ENCODE measurements around the gene ERP27.

The ERP27 gene

DNA sequence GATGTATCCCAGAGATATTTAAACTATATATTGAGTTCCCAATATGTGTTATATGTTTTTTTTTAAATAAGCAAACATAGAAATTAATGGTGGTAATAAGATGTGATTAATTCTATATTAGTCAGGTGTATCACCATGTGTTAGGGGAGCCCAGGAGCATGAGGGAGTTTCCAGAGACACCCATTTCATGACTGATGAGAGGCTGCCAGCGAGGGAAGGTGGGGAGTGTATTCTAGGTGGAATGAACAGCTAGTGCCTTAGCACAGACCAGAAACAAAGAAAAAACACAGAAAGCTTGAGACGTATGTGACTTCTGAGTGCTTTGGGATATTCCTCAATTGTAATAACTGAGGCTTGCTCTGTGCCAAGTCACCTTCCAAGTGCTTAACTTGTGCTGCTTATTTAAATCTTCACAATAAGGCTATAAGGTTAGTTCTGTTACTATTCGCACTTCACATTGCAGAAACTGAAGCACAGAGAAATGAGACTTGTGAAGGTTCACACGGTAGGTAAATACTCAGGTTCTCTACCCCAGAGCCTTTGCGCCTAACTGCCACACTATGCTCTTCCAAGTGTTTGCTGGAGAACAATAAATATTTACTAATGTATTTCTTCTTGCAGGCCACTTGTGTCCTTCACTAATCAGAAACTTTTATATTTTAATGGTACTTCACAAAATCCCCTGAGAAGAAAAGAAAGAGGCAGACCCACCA, 34.8 kb downstream of the ERP27 start:
- no peak overlapping the region for H3K4me3 ChIP-seq (ENCODE audit: low read depth, low read length)
- DNase-seq (ENCODE audit: low read depth): no peak

DNA sequence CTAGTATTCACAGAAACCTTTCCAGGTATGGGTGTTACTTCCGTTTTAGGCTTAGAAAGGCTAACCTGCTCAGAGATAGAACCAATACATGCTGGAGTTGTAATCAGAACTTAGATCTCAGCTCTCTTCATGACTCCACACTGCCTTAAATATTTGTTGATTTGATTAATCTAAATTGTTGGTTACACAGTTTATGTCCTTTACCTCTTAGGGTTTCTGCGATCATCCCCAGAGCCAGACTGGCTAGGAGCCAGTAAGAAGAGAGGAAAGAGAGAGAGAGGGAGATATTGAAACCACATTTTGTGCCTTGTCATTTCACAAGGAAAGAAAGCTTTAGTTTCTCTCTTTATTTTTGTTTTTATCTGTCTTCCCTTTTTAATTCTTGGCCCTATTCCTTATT, 35.9 kb downstream of the ERP27 start:
- TF ChIP-seq, protein P1, sequence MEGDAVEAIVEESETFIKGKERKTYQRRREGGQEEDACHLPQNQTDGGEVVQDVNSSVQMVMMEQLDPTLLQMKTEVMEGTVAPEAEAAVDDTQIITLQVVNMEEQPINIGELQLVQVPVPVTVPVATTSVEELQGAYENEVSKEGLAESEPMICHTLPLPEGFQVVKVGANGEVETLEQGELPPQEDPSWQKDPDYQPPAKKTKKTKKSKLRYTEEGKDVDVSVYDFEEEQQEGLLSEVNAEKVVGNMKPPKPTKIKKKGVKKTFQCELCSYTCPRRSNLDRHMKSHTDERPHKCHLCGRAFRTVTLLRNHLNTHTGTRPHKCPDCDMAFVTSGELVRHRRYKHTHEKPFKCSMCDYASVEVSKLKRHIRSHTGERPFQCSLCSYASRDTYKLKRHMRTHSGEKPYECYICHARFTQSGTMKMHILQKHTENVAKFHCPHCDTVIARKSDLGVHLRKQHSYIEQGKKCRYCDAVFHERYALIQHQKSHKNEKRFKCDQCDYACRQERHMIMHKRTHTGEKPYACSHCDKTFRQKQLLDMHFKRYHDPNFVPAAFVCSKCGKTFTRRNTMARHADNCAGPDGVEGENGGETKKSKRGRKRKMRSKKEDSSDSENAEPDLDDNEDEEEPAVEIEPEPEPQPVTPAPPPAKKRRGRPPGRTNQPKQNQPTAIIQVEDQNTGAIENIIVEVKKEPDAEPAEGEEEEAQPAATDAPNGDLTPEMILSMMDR (IDR thresholded peaks at IDR 0.05; ENCODE audit: low read depth, low read length): no peak
- TF ChIP-seq, protein P2, sequence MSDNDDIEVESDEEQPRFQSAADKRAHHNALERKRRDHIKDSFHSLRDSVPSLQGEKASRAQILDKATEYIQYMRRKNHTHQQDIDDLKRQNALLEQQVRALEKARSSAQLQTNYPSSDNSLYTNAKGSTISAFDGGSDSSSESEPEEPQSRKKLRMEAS (IDR thresholded peaks at IDR 0.05; ENCODE audit: low read depth, low read length): no peak
- no peak for TF ChIP-seq POLR2A (IDR thresholded peaks at IDR 0.05; ENCODE audit: extremely low read depth, insufficient read length)

More for the DNA sequence above, 34.8 kb downstream of the ERP27 start:
- TF ChIP-seq, protein P1 (IDR thresholded peaks at IDR 0.05; ENCODE audit: low read depth, low read length): no peak
- TF ChIP-seq MYC (IDR thresholded peaks at IDR 0.05; ENCODE audit: low read depth, low read length) (no peak), POLR2A (IDR thresholded peaks at IDR 0.05; ENCODE audit: extremely low read depth, insufficient read length) (no peak)
- TF ChIP-seq, protein P2 (IDR thresholded peaks at IDR 0.05; ENCODE audit: low read depth, low read length): no peak

DNA sequence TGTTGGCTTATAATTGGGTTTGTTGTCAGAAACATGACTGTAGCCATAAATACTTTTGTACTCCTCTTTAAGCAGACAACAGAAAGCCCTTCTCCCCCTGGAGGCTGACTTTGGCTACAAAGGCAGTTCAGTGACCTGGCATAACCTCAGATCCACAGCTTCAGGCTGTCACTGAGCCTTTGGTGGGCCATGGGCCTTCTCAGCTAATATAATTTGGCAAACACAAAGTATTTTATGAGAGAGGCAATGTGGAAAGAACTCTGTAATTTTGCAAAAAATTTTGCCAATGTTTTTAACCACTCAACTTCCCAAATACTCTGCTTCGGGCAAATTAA, 37.1 kb downstream of the ERP27 start:
- H3K4me3 ChIP-seq (ENCODE audit: low read depth, low read length): no peak overlapping the region
- DNase-seq (ENCODE audit: low read depth): peak; percentile 15
- no peak for TF ChIP-seq POLR2A (IDR thresholded peaks at IDR 0.05; ENCODE audit: extremely low read depth, insufficient read length)
- TF ChIP-seq, protein P1 (IDR thresholded peaks at IDR 0.05; ENCODE audit: low read depth, low read length): no peak
- TF ChIP-seq MYC (IDR thresholded peaks at IDR 0.05; ENCODE audit: low read depth, low read length): no peak
- TF ChIP-seq, protein P2 (IDR thresholded peaks at IDR 0.05; ENCODE audit: low read depth, low read length): no peak

More for the DNA sequence above, 35.9 kb downstream of the ERP27 start:
- H3K4me3 ChIP-seq (ENCODE audit: low read depth, low read length): no peak overlapping the region
- no peak for DNase-seq (ENCODE audit: low read depth)

DNA sequence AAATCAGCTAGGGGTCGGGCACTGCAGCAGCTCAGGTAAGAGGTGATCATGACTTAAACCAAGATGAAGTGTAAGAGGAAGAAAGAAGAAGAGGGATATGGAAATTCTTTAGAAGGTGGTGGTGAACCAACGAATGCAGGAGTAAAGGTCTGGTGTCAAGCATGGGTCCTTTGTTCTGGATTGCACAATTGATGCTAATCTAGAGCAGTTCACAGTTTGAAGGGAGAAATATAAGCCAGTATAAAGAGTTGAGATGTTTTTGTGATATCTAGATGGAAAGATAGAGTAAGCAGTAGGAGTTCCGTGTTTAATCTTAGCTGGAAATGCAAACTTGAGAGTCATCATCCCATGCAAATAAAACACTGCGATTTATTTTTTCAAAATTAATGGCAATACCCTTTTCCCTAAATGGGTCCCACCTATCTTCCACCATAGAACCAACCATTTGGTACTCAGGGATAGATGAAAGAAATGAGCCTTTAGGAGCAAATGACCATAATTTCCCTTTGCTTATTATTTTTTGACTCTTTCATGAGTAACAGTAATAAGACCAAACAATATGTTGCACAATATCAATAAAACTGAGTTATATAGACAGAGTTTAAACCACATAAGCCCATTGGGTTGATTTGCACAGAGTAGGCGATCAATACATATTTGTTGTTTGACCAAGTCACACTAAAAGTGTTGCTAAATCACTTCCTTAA, 37.7 kb downstream of the ERP27 start:
- no peak for DNase-seq (ENCODE audit: low read depth)
- no peak overlapping the region for H3K4me3 ChIP-seq (ENCODE audit: low read depth, low read length)
- no peak for TF ChIP-seq POLR2A (IDR thresholded peaks at IDR 0.05; ENCODE audit: extremely low read depth, insufficient read length)
- TF ChIP-seq, protein P2 (IDR thresholded peaks at IDR 0.05; ENCODE audit: low read depth, low read length): no peak
- TF ChIP-seq MYC (IDR thresholded peaks at IDR 0.05; ENCODE audit: low read depth, low read length): no peak
- TF ChIP-seq, protein P1 (IDR thresholded peaks at IDR 0.05; ENCODE audit: low read depth, low read length): no peak

DNA sequence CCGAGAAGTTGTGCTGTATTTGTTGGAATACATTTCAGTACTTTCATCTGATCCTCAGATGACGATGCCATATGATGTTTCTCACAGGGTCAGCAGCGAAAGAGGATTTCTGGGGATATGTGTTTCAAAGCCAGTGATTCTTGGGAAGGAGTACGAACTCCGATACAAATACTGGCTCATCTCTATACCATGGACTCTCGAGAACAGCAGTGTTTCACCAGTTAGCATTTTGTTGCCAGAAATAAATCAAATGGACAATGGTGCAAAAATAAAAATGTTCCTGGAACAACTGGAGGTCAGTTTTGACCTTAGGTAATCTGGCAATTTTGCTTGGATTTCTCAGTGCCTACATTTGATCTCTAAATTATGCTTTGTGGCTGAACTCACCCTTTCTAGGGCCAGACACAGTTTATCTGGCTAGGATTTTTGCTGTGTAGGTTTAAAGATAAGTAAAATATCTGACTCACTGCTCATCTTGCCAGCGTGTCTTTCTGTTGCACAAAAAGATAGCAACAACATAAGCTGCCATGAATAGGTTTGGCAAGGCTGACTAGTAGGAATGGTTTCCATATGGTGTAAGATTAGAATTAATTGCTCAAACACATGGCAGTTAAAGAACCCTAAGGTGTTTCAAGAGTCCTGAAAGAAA, 41.7 kb downstream of the ERP27 start:
- DNase-seq (ENCODE audit: low read depth): no peak
- no peak overlapping the region for H3K4me3 ChIP-seq (ENCODE audit: low read depth, low read length)
- TF ChIP-seq, protein P2 (IDR thresholded peaks at IDR 0.05; ENCODE audit: low read depth, low read length): no peak
- TF ChIP-seq, protein P1 (IDR thresholded peaks at IDR 0.05; ENCODE audit: low read depth, low read length): no peak
- TF ChIP-seq MYC (IDR thresholded peaks at IDR 0.05; ENCODE audit: low read depth, low read length) (no peak), POLR2A (IDR thresholded peaks at IDR 0.05; ENCODE audit: extremely low read depth, insufficient read length) (no peak)
